Ectodermal cell (in vitro differentiated cells): ENCODE measurements around the gene DSCAML1.
"Not testable (repeated sequence)": the region's sequence is repeated elsewhere in the genome, so short reads cannot be mapped to it uniquely, and the experiment has no call there.

ENCODE experiments used
- H3K27ac ChIP-seq: 2 replicates; pipeline ENCODE4 v1.7.0; 2013; ENCODE audit warnings: mild to moderate bottlenecking, low read depth, low read length; ENCODE audit not compliant: insufficient read depth, poor library complexity, severe bottlenecking
- H3K27me3 ChIP-seq: 2 replicates; pipeline ENCODE4 v1.7.0; 2013; ENCODE audit warnings: mild to moderate bottlenecking, low read length; ENCODE audit not compliant: insufficient read depth, control insufficient read depth, poor library complexity, severe bottlenecking
- H3K36me3 ChIP-seq: one replicate; pipeline ENCODE4 v1.7.0; 2013; ENCODE audit warnings: low read length; ENCODE audit not compliant: control insufficient read depth, insufficient read depth
- H3K4me1 ChIP-seq: one replicate; pipeline ENCODE4 v1.7.0; 2013; ENCODE audit warnings: low read length; ENCODE audit not compliant: control insufficient read depth, insufficient read depth
- H3K4me3 ChIP-seq: 2 replicates; pipeline ENCODE4 v1.7.0; 2013; ENCODE audit warnings: low read depth, low read length, control low read depth; ENCODE audit not compliant: insufficient read depth
- H3K9me3 ChIP-seq: 2 replicates; pipeline ENCODE4 v1.7.0; 2013; ENCODE audit warnings: mild to moderate bottlenecking, low read length, moderate library complexity; ENCODE audit not compliant: control insufficient read depth
- WGBS, 2 experiments: methylation state at CpG; one replicate each; pipeline ENCODE4 v1.1.7; 2013; ENCODE audit warnings: missing lambda C conversion rate in 2 of 2; 5-methylcytosine and 5-hydroxymethylcytosine counted together

Gene DSCAML1

DNA sequence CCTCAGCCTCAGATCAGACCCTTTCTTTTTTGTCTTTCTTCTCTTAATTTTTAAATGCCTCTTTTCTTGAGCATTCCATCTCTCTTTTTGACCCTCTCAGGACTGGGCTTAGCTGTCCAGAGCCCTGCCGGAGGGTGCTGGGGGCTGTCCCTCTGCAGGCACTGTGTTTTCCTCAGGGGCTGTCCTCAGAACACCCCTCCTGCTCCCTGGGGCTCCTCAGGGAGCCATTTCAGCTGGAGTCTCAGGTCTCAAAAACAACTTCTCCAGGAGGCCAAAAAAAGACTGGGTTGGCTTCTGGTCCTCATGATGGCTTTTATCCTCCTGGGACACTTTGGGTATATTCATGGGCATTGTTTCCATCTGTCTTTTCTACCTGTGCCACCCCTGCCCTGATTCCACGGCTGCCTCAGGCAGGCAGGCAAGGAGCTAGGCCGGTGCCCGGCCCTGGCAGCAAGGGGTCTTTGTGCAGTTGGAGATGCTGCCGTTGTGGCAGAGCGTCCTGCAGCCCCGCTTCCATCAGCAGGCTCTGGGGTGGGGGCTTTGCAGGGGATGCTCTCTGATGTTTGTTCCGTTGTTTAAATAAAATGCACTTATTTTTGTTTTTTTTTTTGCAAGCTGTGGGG lies 384.3 kb downstream of the DSCAML1 start:
- 89 to 94% methylated on average over 8 of the region's 8 CpGs for WGBS, 2 experiments
- Histone ChIP-seq H3K4me1 (no peaks in the 10 kb centered on the region), H3K27ac (no peak overlapping the region), H3K9me3 (no peaks in the 10 kb centered on the region), H3K4me3 (no peak overlapping the region), H3K36me3 (peaks cover 8% of the 10 kb centered on the region), H3K27me3 (no peaks in the 10 kb centered on the region)

DNA sequence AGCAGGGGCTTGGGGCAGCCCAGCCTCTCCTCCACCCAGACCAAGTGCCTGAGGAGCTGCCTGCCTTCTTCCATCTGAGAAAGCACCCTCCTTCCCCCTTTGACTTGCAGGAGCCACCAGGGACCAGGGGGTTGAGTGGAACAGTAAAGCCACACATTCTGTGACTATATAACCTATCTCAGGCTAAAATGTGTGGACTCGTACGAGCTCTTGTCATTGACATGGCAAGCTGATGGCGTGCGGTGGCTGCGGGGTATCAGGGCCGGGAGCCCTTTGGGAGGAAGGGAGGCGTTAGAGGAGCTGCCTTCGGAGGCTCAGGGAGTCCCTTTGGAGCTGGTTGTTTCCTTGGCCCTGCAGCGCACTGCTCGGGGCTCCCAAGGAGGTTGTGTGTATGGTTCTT lies 384.8 kb downstream of the DSCAML1 start:
- H3K4me3 ChIP-seq: no peak overlapping the region
- H3K27me3 ChIP-seq: no peaks in the 10 kb centered on the region
- WGBS, 2 experiments: 86 to 88% methylated on average over 10 of the region's 10 CpGs
- no peaks in the 10 kb centered on the region for H3K9me3 ChIP-seq
- H3K36me3 ChIP-seq: peaks cover 8% of the 10 kb centered on the region
- no peaks in the 10 kb centered on the region for H3K4me1 ChIP-seq
- no peak overlapping the region for H3K27ac ChIP-seq

DNA sequence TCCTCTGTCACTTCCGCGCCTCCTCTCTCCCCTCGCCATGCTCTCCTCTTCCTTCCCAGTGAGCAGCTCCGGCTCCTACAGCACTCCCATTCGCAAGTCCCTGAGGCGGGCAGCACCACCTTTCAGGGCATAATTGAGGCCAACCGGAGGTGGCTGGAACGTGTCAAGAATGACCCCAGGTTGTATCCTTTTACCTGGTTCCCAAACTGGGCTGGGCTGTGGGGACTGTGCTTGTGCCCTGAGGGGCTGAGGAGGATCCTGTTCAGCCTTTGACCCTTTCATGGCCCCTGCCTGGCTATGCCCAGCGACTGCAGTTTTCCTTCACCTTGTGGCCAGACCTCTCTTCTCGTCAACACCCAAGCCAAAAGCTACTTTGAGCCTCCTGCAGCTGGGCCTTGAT lies 385.3 kb downstream of the DSCAML1 start:
- H3K27ac ChIP-seq: no peak overlapping the region
- H3K27me3 ChIP-seq: no peaks in the 10 kb centered on the region
- H3K4me1 ChIP-seq: no peaks in the 10 kb centered on the region
- WGBS, 2 experiments: 90 to 91% methylated on average over 9 of the region's 10 CpGs
- peaks cover 8% of the 10 kb centered on the region for H3K36me3 ChIP-seq
- no peaks in the 10 kb centered on the region for H3K9me3 ChIP-seq
- no peak overlapping the region for H3K4me3 ChIP-seq

DNA sequence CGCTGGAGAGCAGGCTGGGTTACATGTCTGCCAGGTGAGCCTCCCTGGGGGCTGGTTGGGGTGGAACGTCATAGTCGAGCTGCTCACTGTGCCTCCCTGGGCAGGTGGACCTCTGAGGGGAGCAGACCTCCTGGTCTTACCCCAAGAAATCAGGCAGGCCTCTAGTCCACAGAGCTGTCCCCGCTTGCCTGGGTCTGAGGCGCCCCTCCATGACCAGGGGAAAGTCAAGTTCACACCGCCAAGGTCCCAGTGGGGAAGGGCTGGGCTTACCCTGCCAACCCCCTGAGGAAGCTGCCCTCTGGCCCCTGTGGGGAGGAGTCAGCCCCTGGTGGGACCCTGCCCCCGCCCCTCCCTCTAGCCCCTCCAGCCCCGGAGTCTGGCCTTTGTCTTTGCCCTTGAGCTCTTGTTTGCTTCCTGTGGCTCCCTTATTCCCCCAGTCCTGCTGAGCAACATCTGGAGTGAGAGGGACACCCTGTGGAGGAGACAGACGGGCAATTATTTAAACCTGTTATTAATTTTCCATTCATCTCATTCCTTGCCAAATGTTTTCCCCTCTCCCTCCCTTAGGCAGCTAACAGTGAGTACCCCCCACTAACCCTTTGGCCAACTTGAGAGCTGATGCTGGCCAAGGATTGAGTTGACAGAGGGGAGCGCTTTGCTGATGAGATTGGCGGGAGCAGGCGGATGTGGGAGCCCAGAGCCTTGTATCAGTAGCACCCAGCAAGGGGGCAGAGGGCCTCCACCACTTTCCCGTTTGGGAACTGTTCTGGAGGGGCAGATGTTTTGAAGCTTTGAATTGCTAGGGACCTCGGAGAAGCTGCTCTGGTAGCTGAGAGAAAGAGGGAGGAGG lies 385.9 kb downstream of the DSCAML1 start:
- Histone ChIP-seq H3K9me3 (no peaks in the 10 kb centered on the region), H3K27ac (no peak overlapping the region), H3K27me3 (no peaks in the 10 kb centered on the region), H3K36me3 (peaks cover 11% of the 10 kb centered on the region), H3K4me3 (no peak overlapping the region), H3K4me1 (no peaks in the 10 kb centered on the region)
- WGBS, 2 experiments: 74 to 77% methylated on average over 14 of the region's 14 CpGs

DNA sequence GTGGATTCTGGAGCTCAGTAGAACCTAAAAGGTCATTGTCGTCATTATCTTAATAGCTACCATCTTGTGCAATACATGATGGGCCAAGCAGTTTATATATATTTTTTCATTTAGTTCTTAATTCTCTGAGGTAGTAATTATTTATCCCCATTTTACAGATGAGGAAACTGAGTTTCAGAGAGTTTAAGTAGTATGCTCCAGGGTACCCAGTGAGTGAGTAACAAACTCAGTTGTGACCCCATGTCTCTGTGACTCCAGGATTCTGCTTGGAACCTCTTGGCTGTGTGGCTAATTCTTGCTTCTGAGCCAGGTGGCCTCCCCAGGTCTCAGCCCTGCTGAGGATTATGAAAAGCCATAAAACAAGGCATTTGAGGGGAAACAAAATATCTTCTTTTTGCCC lies 386.8 kb downstream of the DSCAML1 start:
- H3K4me1 ChIP-seq: no peaks in the 10 kb centered on the region
- H3K9me3 ChIP-seq: no peaks in the 10 kb centered on the region
- H3K27me3 ChIP-seq: no peaks in the 10 kb centered on the region
- peaks cover 13% of the 10 kb centered on the region for H3K36me3 ChIP-seq
- no peak overlapping the region for H3K4me3 ChIP-seq
- no peak overlapping the region for H3K27ac ChIP-seq
- WGBS, 2 experiments: 88% methylated on average over 1 of the region's 1 CpG; no CpG with 5 or more reads in 1 of the 2 experiments

DNA sequence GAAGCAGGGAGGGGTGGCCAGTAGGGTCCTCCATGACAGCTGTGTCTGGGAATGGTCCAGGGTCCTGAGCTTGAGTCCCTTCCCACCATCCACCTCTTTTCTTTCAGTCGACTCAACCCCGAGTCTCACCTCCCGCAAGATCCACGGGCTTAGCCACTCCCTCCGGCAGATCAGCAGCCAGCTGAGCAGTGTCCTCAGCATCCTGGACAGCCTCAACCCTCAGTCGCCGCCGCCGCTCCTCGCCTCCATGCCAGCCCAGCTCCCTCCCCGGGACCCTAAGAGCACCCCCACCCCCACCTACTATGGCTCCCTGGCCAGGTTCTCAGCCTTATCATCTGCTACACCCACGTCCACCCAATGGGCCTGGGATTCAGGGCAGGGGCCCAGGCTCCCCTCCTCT lies 387.5 kb downstream of the DSCAML1 start:
- 93 to 97% methylated on average over 12 of the region's 12 CpGs for WGBS, 2 experiments
- Histone ChIP-seq H3K4me3 (no peak overlapping the region), H3K36me3 (peaks cover 19% of the 10 kb centered on the region)

DNA sequence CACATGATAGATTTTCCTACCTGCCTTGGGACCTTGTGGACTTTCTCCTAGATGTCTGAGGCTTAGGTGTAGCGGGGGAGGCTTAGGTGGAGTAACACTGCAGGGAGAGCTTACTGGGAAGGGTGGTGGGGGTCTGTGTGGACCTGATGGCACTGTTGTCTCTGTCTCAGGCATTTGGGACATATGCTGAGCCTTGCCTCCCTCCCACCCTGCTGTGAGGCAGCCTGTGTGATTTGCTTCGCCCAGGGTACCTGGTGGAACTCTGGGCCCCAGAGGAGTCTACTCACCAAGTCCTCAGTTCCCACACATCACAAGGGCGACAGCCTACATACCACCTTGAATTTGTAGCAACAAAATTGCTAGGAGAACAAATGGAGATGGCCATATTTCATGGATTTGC lies 388.7 kb downstream of the DSCAML1 start:
- H3K4me3 ChIP-seq: no peak overlapping the region
- no peaks in the 10 kb centered on the region for H3K4me1 ChIP-seq
- WGBS, 2 experiments: 91 to 95% methylated on average over 3 of the region's 3 CpGs
- no peaks in the 10 kb centered on the region for H3K9me3 ChIP-seq
- H3K27ac ChIP-seq: no peak overlapping the region
- H3K27me3 ChIP-seq: no peaks in the 10 kb centered on the region
- H3K36me3 ChIP-seq: peaks cover 19% of the 10 kb centered on the region

More for the DNA sequence above, 387.5 kb downstream of the DSCAML1 start:
- no peaks in the 10 kb centered on the region for H3K4me1 ChIP-seq
- no peak overlapping the region for H3K27ac ChIP-seq
- no peaks in the 10 kb centered on the region for H3K9me3 ChIP-seq
- H3K27me3 ChIP-seq: no peaks in the 10 kb centered on the region

DNA sequence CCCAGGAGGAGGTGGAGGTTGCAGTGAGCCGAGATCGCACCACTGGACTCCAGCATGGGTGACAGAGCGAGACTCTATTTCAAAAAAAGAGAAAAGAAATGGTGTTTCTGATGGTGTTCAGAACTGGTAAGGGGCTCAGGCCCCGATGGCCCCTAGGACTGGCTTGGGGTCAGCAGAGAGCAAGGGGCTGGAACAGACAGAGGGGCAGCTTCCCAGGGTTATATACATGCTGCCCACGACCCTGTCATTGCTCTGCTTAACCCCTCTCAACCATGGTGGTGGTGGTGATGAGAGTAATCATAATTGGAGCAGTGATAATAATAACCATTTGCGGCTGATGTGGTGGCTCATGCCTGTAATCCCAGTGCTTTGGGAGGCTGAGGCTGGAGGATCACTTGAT lies 390.0 kb downstream of the DSCAML1 start:
- H3K9me3 ChIP-seq: no peaks in the 10 kb centered on the region
- no peaks in the 10 kb centered on the region for H3K27me3 ChIP-seq
- H3K36me3 ChIP-seq: peaks cover 19% of the 10 kb centered on the region
- H3K4me1 ChIP-seq: no peaks in the 10 kb centered on the region
- H3K27ac ChIP-seq: no peak overlapping the region
- WGBS, 2 experiments: 93 to 97% methylated on average over 6 of the region's 6 CpGs
- no peak overlapping the region for H3K4me3 ChIP-seq

DNA sequence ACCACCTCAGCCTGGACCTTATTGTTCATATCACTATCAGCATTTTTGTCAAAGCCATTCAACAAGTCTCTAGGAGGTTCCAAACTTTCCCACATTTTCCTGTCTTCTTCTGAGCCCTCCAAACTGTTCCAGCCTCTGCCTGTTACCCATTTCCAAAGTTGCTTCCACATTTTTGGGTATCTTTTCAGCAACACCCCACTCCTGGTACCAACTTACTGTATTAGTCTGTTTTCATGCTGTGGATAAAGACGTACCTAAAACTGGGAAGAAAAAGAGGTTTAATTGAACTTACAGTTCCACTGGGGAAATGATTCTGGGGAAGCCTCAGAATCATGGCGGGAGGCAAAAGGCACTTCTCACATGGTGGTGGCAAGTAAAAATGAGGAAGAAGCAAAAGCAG lies 391.1 kb downstream of the DSCAML1 start:
- H3K36me3 ChIP-seq: peaks cover 19% of the 10 kb centered on the region
- not testable (repeated sequence) for H3K4me1 ChIP-seq, H3K27me3 ChIP-seq, H3K9me3 ChIP-seq, H3K4me3 ChIP-seq, H3K27ac ChIP-seq
- 95 to 97% methylated on average over 2 of the region's 2 CpGs for whole genome bisulfite sequencing, 2 experiments

DNA sequence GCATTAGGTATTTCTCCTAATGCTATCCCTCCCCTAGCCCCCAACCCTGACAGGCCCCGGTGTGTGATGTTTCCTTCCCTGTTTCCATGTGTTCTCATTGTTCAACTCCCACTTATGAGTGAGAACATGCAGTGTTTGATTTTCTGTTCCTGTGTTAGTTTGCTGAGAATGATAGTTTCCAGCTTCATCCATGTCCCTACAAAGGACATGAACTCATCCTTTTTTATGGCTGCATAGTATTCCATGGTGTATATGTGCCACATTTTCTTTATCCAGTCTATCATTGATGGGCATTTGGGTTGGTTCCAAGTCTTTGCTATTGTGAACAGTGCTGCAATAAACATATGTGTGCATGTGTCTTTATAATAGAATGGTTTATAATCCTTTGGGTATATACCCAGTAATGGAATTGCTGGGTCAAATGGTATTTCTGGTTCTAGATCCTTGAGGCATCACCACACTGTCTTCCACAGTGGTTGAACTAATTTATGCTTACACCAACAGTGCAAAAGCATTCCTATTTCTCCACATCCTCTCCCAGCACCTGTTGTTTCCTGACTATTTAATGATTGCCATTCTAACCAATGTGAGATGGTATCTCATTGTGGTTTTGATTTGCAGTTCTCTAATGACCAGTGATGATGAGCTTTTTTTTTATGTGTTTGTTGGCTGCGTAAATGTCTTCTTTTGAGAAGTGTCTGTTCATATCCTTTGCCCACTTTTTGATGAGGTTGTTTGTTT lies 397.7 kb downstream of the DSCAML1 start:
- H3K27ac ChIP-seq: not testable (repeated sequence)

More for the DNA sequence above, 397.7 kb downstream of the DSCAML1 start:
- not testable (repeated sequence) for H3K4me1 ChIP-seq, H3K27me3 ChIP-seq, H3K4me3 ChIP-seq, H3K9me3 ChIP-seq
- WGBS, 2 experiments: 98 to 100% methylated on average over 2 of the region's 2 CpGs
- H3K36me3 ChIP-seq: peaks cover 31% of the 10 kb centered on the region
